ENCODE data around the gene WDR73.
"Not testable (repeated sequence)": the region's sequence is repeated elsewhere in the genome, so short reads cannot be mapped to it uniquely, and the experiment has no call there.

Gene WDR73

DNA sequence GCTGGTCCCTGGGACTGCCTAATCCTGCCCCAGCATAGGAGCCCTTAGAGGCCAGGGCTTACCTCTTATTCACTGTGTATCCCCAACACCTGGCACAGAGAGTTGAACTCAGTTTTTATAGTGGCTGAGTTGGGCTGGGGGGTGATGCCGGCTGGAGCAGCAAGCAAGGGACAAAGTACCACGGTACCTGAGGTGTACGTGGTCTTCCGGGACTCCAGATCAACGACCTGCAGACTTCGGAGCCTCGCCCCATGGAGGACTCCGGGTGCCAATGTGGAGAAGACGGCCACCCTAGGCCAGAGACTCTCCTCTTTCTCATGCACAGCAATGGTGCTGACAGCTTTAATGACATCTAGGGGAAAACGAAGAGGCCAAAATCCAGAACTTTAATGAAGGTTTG, 8.1 kb downstream of the WDR73 start:
- no peak for TF ChIP-seq CTCF (conservative IDR thresholded peaks at IDR 0.05; ENCODE audit: low read length)
- no peak for DNase-seq (ENCODE audit: low read depth)
- H3K4me3 ChIP-seq (ENCODE audit: low read length), result no peak overlapping the region

DNA sequence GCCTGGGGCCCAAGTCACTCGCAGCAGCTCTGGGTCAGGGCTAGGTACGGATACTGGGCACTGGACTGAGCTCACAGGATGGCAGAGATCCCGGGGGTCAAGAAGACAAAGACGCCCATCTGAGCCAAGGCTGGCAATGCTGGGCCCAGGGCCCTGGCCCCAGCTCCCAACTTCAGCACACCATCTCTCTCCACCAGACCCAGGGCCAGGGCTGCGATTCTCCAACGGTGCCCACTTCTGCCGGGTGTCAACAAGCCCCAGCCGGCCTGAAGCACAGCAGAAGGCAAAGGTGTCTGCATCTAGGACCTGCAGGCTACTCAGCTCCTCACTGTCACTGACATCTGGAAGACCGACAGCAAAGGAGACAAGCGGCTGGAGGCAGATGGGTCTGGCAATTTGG, 8.6 kb downstream of the WDR73 start:
- TF ChIP-seq CTCF (conservative IDR thresholded peaks at IDR 0.05; ENCODE audit: low read length), result no peak
- H3K4me3 ChIP-seq (ENCODE audit: low read length), result no peak overlapping the region
- no peak for DNase-seq (ENCODE audit: low read depth)

DNA sequence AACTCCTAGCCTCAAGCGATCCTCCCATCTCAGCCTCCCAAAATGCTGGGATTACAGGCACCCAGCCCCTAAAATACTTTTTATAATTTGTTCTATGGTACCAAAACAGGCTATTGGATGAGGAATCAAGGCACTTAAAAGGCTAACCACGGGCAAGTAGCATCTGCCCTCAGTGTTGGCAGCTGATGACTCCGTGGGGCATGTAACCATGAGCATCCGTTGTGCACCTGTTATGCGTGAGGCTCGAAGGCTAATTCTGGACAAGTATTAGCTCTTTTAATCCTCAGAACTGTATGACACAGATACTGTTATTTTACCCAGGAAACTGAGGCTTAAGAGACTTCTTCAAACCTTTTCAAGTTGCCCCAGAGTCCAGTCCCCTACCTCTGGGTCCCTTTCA, 10.2 kb downstream of the WDR73 start:
- DNase-seq (ENCODE audit: low read depth), result no peak
- no peak overlapping the region for H3K4me3 ChIP-seq (ENCODE audit: low read length)
- TF ChIP-seq CTCF (conservative IDR thresholded peaks at IDR 0.05; ENCODE audit: low read length), result no peak

- not testable (repeated sequence) for H3K4me3 ChIP-seq (ENCODE audit: low read length); DNase-seq (ENCODE audit: low read depth)
These were observed 11.4 kb downstream of the WDR73 start for GRCh38 chr15:84642640-84643039.

GRCh38 chr15:84641871-84642270, 12.2 kb downstream of the WDR73 start:
- DNase-seq (ENCODE audit: low read depth); H3K4me3 ChIP-seq (ENCODE audit: low read length): not testable (repeated sequence)

DNA sequence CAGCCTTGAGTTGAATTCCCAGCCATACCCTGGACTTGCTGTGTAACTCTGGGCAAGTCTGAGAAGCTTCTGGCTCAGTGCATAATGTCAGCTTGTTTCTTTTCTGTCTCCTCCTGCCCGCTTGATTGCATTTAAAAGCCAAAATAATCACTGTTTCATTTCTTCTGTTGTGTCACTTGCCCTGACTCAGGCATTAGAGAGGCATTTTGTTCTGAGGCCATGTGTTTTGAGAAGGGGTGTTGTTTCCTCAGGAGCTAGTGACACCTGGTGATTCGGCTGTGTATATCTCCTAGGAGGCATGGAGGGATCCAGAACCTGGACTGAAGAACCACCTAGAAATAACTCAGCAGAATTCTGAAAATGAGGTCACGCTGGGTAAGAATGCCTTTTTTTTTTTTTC, 16.0 kb downstream of the WDR73 start:
- no peak for TF ChIP-seq CTCF (conservative IDR thresholded peaks at IDR 0.05; ENCODE audit: low read length)
- H3K4me3 ChIP-seq (ENCODE audit: low read length), result no peak overlapping the region
- DNase-seq (ENCODE audit: low read depth), result peak; percentile 13

- DNase-seq (ENCODE audit: low read depth), result no peak
These were observed 19.8 kb downstream of the WDR73 start for GRCh38 chr15:84634228-84634837.

More at GRCh38 chr15:84634228-84634837, 19.8 kb downstream of the WDR73 start:
- peak overlapping the region; percentile 80 for H3K4me3 ChIP-seq (ENCODE audit: low read length)
- no peak for TF ChIP-seq CTCF (conservative IDR thresholded peaks at IDR 0.05; ENCODE audit: low read length)

Data from AG10803 (cell line).